ENCODE data around the gene OBP2A.
"Not testable (repeated sequence)": the region's sequence is repeated elsewhere in the genome, so short reads cannot be mapped to it uniquely, and the experiment has no call there.

OBP2A gene

GRCh38 chr9:135531096-135531495 lies 14.8 kb upstream of the OBP2A start:
- Mint-ChIP-seq H3K4me1 (ENCODE audit: low read depth) (no peaks in the 10 kb centered on the region), H3K27me3 (peaks cover 27% of the 10 kb centered on the region), H3K9me3 (no peaks in the 10 kb centered on the region), H3K4me3 (no peak overlapping the region), H3K36me3 (ENCODE audit: low read depth) (no peaks in the 10 kb centered on the region), H3K27ac (no peak overlapping the region)
- no peak for DNase-seq

GRCh38 chr9:135533113-135533512 lies 12.8 kb upstream of the OBP2A start:
- peaks cover 31% of the 10 kb centered on the region for H3K27me3 Mint-ChIP-seq
- no peaks in the 10 kb centered on the region for H3K9me3 Mint-ChIP-seq
- H3K27ac Mint-ChIP-seq, result no peak overlapping the region
- no peaks in the 10 kb centered on the region for H3K4me1 Mint-ChIP-seq (ENCODE audit: low read depth)
- H3K36me3 Mint-ChIP-seq (ENCODE audit: low read depth), result no peaks in the 10 kb centered on the region
- H3K4me3 Mint-ChIP-seq, result no peak overlapping the region
- no peak for DNase-seq

GRCh38 chr9:135533674-135534073 lies 12.3 kb upstream of the OBP2A start:
- Mint-ChIP-seq H3K9me3 (no peaks in the 10 kb centered on the region), H3K27me3 (peaks cover 35% of the 10 kb centered on the region), H3K4me3 (no peak overlapping the region), H3K4me1 (ENCODE audit: low read depth) (no peaks in the 10 kb centered on the region), H3K27ac (no peak overlapping the region), H3K36me3 (ENCODE audit: low read depth) (no peaks in the 10 kb centered on the region)
- DNase-seq, result no peak

- H3K36me3 Mint-ChIP-seq (ENCODE audit: low read depth); H3K4me3 Mint-ChIP-seq; DNase-seq; H3K9me3 Mint-ChIP-seq; H3K27ac Mint-ChIP-seq; H3K4me1 Mint-ChIP-seq (ENCODE audit: low read depth): not testable (repeated sequence)
- H3K27me3 Mint-ChIP-seq, result peaks cover 40% of the 10 kb centered on the region
Observed at GRCh38 chr9:135534192-135534711, 11.7 kb upstream of the OBP2A start.

- not testable (repeated sequence) for H3K4me3 Mint-ChIP-seq; DNase-seq; H3K9me3 Mint-ChIP-seq; H3K4me1 Mint-ChIP-seq (ENCODE audit: low read depth); H3K36me3 Mint-ChIP-seq (ENCODE audit: low read depth); H3K27ac Mint-ChIP-seq
- peaks cover 43% of the 10 kb centered on the region for H3K27me3 Mint-ChIP-seq
Observed at GRCh38 chr9:135534826-135535225, 11.1 kb upstream of the OBP2A start.

- not testable (repeated sequence) for H3K4me1 Mint-ChIP-seq (ENCODE audit: low read depth); H3K27ac Mint-ChIP-seq; DNase-seq; H3K4me3 Mint-ChIP-seq; H3K9me3 Mint-ChIP-seq; H3K36me3 Mint-ChIP-seq (ENCODE audit: low read depth)
- peaks cover 47% of the 10 kb centered on the region for H3K27me3 Mint-ChIP-seq
Observed at GRCh38 chr9:135535631-135536030, 10.3 kb upstream of the OBP2A start.

- no peaks in the 10 kb centered on the region for H3K9me3 Mint-ChIP-seq
- H3K27ac Mint-ChIP-seq, result no peak overlapping the region
- no peaks in the 10 kb centered on the region for H3K4me1 Mint-ChIP-seq (ENCODE audit: low read depth)
- no peak overlapping the region for H3K4me3 Mint-ChIP-seq
- H3K36me3 Mint-ChIP-seq (ENCODE audit: low read depth), result no peaks in the 10 kb centered on the region
- DNase-seq, result no peak
- peaks cover 47% of the 10 kb centered on the region for H3K27me3 Mint-ChIP-seq
Observed at GRCh38 chr9:135536216-135536615, 9.7 kb upstream of the OBP2A start.

- peaks cover 33% of the 10 kb centered on the region for H3K27me3 Mint-ChIP-seq
- not testable (repeated sequence) for DNase-seq; H3K9me3 Mint-ChIP-seq; H3K36me3 Mint-ChIP-seq (ENCODE audit: low read depth); H3K4me1 Mint-ChIP-seq (ENCODE audit: low read depth); H3K27ac Mint-ChIP-seq; H3K4me3 Mint-ChIP-seq
Observed at GRCh38 chr9:135543262-135543894, 2.5 kb upstream of the OBP2A start.

GRCh38 chr9:135544981-135545635 lies 818 bp upstream of the OBP2A start:
- H3K27me3 Mint-ChIP-seq, result peaks cover 21% of the 10 kb centered on the region
- no peaks in the 10 kb centered on the region for H3K36me3 Mint-ChIP-seq (ENCODE audit: low read depth)
- no peaks in the 10 kb centered on the region for H3K4me1 Mint-ChIP-seq (ENCODE audit: low read depth)
- no peak overlapping the region for H3K4me3 Mint-ChIP-seq
- H3K27ac Mint-ChIP-seq, result no peak overlapping the region
- no peak for DNase-seq
- H3K9me3 Mint-ChIP-seq, result no peaks in the 10 kb centered on the region

GRCh38 chr9:135546792-135547617 lies 1.1 kb downstream of the OBP2A start:
- peaks cover 12% of the 10 kb centered on the region for H3K27me3 Mint-ChIP-seq
- DNase-seq, result peak; percentile 11
- not testable (repeated sequence) for H3K4me3 Mint-ChIP-seq; H3K36me3 Mint-ChIP-seq (ENCODE audit: low read depth); H3K4me1 Mint-ChIP-seq (ENCODE audit: low read depth); H3K27ac Mint-ChIP-seq; H3K9me3 Mint-ChIP-seq

GRCh38 chr9:135547756-135548736 lies 2.1 kb downstream of the OBP2A start:
- Mint-ChIP-seq H3K27me3 (peaks cover 12% of the 10 kb centered on the region), H3K9me3 (no peaks in the 10 kb centered on the region)
- no peak for DNase-seq

GRCh38 chr9:135549478-135550343 lies 3.8 kb downstream of the OBP2A start:
- H3K36me3 Mint-ChIP-seq (ENCODE audit: low read depth); H3K27me3 Mint-ChIP-seq: not testable (repeated sequence)

More at GRCh38 chr9:135547756-135548736, 2.1 kb downstream of the OBP2A start:
- no peak overlapping the region for H3K27ac Mint-ChIP-seq
- no peaks in the 10 kb centered on the region for H3K36me3 Mint-ChIP-seq (ENCODE audit: low read depth)
- H3K4me3 Mint-ChIP-seq, result no peak overlapping the region
- H3K4me1 Mint-ChIP-seq (ENCODE audit: low read depth), result no peaks in the 10 kb centered on the region

GRCh38 chr9:135550344-135550918 lies 4.5 kb downstream of the OBP2A start:
- no peaks in the 10 kb centered on the region for H3K36me3 Mint-ChIP-seq (ENCODE audit: low read depth)
- H3K4me3 Mint-ChIP-seq, result no peak overlapping the region
- H3K4me1 Mint-ChIP-seq (ENCODE audit: low read depth), result no peaks in the 10 kb centered on the region
- no peak for DNase-seq
- H3K27me3 Mint-ChIP-seq, result peaks cover 3% of the 10 kb centered on the region
- H3K9me3 Mint-ChIP-seq, result no peaks in the 10 kb centered on the region
- no peak overlapping the region for H3K27ac Mint-ChIP-seq

More at GRCh38 chr9:135549478-135550343, 3.8 kb downstream of the OBP2A start:
- H3K9me3 Mint-ChIP-seq; H3K27ac Mint-ChIP-seq; DNase-seq; H3K4me3 Mint-ChIP-seq; H3K4me1 Mint-ChIP-seq (ENCODE audit: low read depth): not testable (repeated sequence)

Data from activated T-cell treated with anti-CD3 and anti-CD28 coated beads, Interleukin-2, amount 50 U/mL, for 24 hours (primary cell).